Stimulated activated naive CD4-positive, alpha-beta T cell (primary cell): Measurements from ENCODE around the gene SGMS1.

ENCODE experiments used
- DNase-seq, 6 experiments: peaks; one replicate each; lab custom pipeline; 2025; lab: John Stamatoyannopoulos, UW

The SGMS1 gene

DNA sequence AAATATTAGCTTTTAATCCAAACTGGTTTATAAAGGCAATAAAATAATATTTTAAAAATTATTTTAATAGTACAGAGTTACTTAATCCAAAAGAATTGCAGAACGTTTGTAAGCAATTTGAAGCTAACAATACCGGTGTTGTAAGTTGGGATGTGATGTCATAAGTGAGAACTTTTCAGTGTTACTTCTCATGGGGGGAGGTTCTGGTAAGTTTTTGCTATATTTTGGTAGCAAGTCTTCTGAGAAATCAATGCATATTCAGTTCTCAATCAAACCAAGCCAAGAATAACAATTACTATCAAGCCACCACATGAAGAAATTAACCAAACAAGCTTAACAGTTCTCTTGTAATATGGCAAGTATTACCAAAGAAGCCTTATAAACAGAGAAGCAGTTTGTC, 225.4 kb downstream of the SGMS1 start:
- DNase-seq: no peak

DNA sequence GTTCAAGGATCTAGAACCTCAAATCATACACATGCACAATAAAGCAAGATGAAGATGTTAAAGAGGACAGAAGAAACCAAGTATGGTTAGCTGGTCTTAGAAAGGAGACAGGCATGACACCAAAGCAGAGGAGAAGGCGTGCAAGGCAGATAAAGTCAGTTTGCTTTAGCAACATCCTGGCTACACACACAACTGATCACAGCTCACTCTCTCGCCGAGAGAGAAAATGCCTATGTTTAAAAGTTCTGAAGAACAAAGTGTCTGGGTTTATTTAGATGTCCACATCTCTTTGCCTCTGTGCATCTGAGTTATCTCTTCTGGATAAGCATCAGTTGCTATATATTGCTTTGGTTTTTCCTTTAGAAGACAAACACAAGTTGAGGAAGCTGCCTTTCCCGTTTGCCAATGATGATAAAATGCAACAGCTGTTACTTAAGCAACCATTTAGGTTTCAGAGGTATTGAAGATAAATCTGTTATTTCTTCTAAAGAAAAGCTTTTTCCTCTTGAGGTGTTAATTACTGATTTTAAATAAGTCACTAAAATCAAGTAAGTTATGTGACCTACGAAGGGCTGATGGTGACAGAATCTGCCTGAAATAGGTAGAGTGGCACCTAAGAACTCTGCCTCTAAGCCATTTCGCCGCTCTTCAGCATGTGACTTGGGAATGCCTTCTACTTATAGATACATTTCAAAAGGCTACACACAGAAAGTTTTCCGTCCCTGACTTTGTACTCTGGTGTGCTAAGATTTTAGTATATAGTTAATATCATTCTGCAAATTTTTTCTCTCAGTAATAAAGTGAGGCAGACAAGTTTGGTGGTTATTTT, 226.2 kb downstream of the SGMS1 start:
- DNase-seq: no peak

DNA sequence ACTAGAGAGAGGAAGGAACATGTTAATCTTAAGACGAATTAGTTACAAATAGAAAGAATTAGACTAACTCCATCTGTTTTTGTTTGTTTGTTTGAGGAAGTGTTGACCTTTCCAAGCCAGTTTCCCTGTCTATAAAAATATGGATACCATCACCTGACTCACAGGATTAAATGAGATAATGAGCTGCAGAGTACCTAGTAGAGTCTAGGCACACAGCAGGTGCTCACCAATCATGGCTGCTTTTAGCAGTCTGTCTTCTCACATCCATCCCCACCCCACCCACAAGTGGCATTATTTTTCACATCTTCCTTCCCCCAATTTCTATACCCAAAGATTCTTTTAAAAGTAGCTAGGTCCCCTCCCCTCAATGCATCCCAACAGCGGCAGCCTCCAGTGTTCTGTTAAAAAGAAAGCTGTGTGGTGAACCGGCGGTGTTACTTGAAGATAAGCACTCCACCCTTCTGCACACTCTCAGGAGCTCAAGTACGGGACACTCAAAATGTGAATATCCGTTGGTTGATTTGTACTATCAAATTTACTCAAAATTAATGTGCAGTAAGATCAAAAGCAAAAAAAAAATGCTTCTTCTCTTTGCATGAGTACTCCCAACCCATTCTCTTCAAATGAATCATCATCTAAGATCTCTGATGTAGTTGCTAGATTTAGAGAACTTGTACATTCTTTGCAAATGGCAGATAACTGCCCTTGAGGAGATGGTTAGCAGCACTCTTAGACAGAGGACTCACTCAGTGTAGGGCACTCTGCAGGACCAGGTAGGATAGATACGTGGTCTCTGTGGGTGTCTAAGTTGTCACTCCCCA, 227.1 kb downstream of the SGMS1 start:
- DNase-seq: no peak

- DNase-seq: no peak
Measured at GRCh38 chr10:50395851-50396250, 227.9 kb downstream of the SGMS1 start.

DNA sequence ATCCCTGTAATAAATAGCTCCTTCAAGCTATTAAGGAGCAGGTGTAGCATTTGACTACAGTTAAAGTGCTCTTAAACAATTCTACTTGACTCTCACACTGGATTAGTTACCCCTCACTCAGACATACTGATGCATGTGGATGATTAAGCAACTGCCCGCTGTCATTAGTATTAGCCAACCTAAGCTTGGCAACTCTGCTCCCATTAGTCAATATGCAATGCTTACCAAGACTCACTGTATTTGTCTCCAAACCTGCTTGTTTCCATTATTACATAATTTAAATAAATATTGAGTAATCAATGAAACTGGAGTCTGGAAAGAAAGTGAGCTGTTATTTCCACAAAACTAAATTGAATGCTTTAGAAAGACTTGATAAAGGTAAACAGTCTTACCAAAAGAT, 228.5 kb downstream of the SGMS1 start:
- DNase-seq: no peak

DNA sequence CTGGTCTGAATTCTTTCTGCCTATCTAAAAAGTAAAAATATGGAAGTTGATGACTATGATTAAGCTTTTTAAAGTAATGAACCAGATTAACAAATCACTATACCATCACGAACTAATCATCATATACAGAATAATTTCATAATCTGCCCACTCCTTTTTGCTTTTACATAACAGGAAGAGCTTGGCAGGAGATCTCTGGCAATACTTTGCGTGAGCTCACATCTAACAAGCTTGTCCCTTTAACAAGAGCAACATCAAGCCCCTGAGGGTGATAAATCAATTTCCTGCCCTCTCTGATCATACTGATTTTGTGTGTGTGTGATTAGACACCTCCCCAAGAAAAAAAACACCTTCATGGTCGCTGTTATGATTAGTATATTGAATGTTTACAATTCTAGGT, 228.9 kb downstream of the SGMS1 start:
- DNase-seq: no peak

- DNase-seq: no peak
Measured at GRCh38 chr10:50393784-50394467, 229.8 kb downstream of the SGMS1 start.

GRCh38 chr10:50392966-50393718, 230.6 kb downstream of the SGMS1 start:
- DNase-seq: no peak

DNA sequence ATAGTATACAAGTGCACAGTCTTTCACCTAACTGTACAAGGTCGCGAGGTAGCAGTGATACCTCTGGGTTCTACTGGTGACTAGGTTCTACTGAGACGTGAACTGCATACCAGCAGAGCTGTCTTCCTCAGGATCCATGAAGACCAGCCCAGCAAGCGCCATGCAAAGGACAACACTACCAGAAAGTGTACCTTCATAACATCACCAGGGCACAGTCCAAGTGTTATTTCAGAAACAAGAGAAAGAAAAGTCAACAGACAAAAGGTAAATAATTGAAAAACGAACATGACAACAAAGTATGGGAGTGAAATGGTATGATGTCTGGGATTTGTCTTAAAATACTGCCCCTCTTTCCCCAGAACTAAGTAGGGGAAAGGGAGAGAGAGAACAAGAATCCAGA, 231.3 kb downstream of the SGMS1 start:
- no peak for DNase-seq

GRCh38 chr10:50390302-50390701, 233.5 kb downstream of the SGMS1 start:
- no peak for DNase-seq

DNA sequence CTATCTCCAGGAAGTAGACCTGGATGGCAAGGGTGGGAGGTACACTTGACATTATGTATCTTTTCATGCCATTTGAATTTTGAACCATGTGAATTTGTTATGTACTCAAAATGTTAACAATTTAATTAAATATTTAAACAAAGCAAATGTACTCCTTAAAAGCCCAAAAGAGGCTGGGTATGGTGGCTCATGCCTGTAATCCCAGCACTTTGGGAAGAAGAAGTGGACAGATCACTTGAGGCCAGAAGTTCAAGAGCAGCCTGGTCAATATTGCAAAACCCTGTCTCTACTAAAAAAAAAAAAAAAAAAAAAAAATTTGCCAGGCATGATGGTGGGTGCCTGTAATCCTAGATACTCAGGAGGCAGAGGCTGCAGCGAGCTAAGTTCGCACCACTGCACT, 235.6 kb downstream of the SGMS1 start:
- no peak for DNase-seq

DNA sequence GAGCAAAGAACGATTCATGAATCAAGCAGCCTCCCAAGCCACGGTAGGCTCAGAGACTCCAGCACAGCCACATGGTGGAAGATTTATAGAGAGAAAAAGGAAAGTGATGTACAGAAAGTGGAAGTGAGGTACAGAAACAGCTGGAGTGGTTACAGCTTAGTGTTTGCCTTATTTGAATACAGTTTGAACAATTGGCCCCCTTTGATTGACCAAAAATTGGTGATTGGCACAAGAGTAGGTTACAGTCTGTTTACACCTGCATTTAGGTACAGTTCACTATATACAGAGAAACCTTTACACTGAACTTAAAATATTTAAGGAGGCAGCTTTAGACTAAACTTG, 236.1 kb downstream of the SGMS1 start:
- no peak for DNase-seq

- DNase-seq: no peak
Measured at GRCh38 chr10:50387007-50387731, 236.6 kb downstream of the SGMS1 start.

- DNase-seq: no peak
Measured at GRCh38 chr10:50385624-50386023, 238.1 kb downstream of the SGMS1 start.

GRCh38 chr10:50384898-50385297, 238.9 kb downstream of the SGMS1 start:
- DNase-seq: no peak

GRCh38 chr10:50384238-50384637, 239.5 kb downstream of the SGMS1 start:
- no peak for DNase-seq

- no peak for DNase-seq
Measured at GRCh38 chr10:50382576-50383023, 241.2 kb downstream of the SGMS1 start.

DNA sequence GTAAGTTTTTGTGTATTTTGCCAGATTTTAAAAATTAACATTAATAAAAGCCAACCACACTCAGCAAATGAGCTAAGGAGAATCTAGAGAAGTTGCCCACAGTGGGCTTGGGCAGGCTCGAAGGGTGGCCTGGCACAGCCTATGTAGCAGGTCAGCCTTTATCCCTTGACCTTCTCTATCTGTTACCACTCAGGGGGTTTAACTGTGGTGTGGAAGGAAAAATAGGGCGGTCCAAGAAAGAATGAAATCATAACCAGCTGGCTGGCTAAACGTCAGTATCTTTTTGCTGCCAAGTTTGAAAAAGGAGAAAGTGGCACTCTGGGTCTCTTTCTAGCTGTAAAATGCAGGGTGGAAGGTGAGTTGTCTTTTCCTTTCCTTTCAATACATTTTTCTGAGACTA, 242.1 kb downstream of the SGMS1 start:
- no peak for DNase-seq

- no peak for DNase-seq
Measured at GRCh38 chr10:50379616-50380015, 244.1 kb downstream of the SGMS1 start.

- DNase-seq: no peak
Measured at GRCh38 chr10:50375745-50376144, 248.0 kb downstream of the SGMS1 start.

GRCh38 chr10:50375051-50375452, 248.7 kb downstream of the SGMS1 start:
- DNase-seq: no peak
